Vagina (tissue), 2 donors: Measurements from ENCODE around the gene BCL7B.

Experiments
- CTCF ChIP-seq, 3 experiments: fragments of 450-650 bp in 2 of 3; fragments of 200-600 bp in 1 of 3; sonication (generic) in 1 of 3; IDR thresholded peaks; one replicate each; pipeline ENCODE4 v1.5.1; 2017 to 2019; ENCODE audit warnings: antibody characterized with exemption in 3 of 3, mild to moderate bottlenecking in 2 of 3, moderate library complexity in 2 of 3
- POLR2A ChIP-seq, 2 donors: fragments of 450-650 bp; IDR thresholded peaks; one replicate each; pipeline ENCODE4 v1.6.1; 2017; ENCODE audit warnings: antibody characterized with exemption in 2 of 2, mild to moderate bottlenecking in 2 of 2, moderate library complexity in 2 of 2
- POLR2AphosphoS5 ChIP-seq, 2 donors: sonication (generic); formaldehyde crosslinking; IDR thresholded peaks; one replicate each; pipeline ENCODE4 v1.9.0; 2017; ENCODE audit warnings: antibody characterized with exemption in 2 of 2, mild to moderate bottlenecking in 2 of 2, low read depth in 1 of 2; ENCODE audit not compliant: insufficient read depth in 1 of 2

- no peak for TF ChIP-seq CTCF (IDR thresholded peaks at IDR 0.05)
- TF ChIP-seq POLR2A (IDR thresholded peaks at IDR 0.05), result no peak
- no peak for TF ChIP-seq POLR2AphosphoS5 (IDR thresholded peaks at IDR 0.05; ENCODE audit: insufficient read depth in 1 of 2, low read depth in 1 of 2)
Measured at GRCh38 chr7:73599151-73599882, 41.8 kb upstream of the BCL7B start.
